Measurements from ENCODE around the gene MYL7. TPM values are rescaled to one million over a fixed set of nuclear protein-coding genes. Genes with fewer than 3 reads are reported as not detected.

Gene MYL7
- total and polyA plus RNA-seq, 9 donors, result 0.35 to 2.0 (median 1.5) TPM; not detected in 3

DNA sequence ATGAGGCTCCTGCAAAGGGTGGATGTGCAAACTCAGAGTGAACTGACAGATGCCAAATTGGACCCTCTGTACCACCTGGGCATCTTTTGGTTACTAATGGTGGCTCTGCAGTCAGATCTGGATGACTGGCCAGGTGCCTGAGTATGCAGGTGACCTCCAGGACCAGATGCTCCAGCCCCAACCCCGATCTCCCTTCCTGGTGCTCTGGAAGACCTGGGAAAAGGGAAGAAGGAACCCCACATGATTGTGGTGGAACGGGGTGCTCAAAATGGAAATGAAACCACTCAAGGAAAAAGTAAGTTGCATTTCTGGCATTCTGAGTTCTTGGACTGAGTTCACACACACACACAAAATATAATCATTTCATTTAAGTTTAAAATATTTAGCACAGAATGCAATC lies 46.8 kb downstream of the MYL7 start:
- peaks cover 18% of the 10 kb centered on the region for H3K4me1 ChIP-seq (ENCODE audit: insufficient read depth)
- TF ChIP-seq, protein P1, sequence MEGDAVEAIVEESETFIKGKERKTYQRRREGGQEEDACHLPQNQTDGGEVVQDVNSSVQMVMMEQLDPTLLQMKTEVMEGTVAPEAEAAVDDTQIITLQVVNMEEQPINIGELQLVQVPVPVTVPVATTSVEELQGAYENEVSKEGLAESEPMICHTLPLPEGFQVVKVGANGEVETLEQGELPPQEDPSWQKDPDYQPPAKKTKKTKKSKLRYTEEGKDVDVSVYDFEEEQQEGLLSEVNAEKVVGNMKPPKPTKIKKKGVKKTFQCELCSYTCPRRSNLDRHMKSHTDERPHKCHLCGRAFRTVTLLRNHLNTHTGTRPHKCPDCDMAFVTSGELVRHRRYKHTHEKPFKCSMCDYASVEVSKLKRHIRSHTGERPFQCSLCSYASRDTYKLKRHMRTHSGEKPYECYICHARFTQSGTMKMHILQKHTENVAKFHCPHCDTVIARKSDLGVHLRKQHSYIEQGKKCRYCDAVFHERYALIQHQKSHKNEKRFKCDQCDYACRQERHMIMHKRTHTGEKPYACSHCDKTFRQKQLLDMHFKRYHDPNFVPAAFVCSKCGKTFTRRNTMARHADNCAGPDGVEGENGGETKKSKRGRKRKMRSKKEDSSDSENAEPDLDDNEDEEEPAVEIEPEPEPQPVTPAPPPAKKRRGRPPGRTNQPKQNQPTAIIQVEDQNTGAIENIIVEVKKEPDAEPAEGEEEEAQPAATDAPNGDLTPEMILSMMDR (IDR thresholded peaks at IDR 0.05), result no peak
- no peak for TF ChIP-seq EP300 (IDR thresholded peaks at IDR 0.05)
- no peak for TF ChIP-seq POLR2A (IDR thresholded peaks at IDR 0.05)
- H3K27me3 ChIP-seq, result no peaks in the 10 kb centered on the region
- intact Hi-C loops (cut with DNase I), result no loop called here
- peak overlapping the region in 1 of 2 donors; percentile 38 for H3K27ac ChIP-seq
- DNase-seq, result no peak
- H3K4me3 ChIP-seq, result no peak overlapping the region
- 5 to 11% (median 8%) methylated on average over 2 of the region's 2 CpGs for WGBS, 3 donors
- no peaks in the 10 kb centered on the region for H3K36me3 ChIP-seq
- no peaks in the 10 kb centered on the region for H3K9me3 ChIP-seq

DNA sequence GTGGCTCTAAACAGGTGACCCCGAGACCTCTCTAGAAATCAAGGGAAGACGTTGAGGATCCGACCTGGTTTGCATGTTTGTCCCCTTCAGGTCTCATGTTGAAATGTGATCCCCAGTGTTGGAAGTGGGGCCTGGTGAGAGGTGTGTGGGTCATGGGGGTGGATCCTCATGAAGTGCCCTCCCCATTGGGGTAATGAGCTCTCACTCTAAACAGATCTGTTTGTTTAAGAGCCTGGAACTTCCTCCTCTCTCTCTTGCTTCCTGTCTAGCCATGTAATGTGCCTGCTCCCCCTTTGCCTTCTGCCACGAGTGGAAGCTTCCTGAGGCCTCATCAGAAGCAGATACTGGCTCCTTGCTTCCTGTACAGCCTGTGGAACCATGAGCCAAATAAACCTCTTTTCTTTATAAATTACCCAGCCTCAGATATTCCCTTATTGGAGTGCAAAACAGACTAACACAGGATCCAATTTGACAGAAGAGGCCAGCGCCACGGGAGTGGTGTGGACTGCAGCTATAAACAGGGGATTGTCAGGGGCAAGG lies 48.0 kb downstream of the MYL7 start:
- Histone ChIP-seq H3K9me3 (no peaks in the 10 kb centered on the region), H3K36me3 (no peaks in the 10 kb centered on the region), H3K27me3 (no peaks in the 10 kb centered on the region), H3K27ac (no peak overlapping the region), H3K4me3 (no peak overlapping the region), H3K4me1 (ENCODE audit: insufficient read depth) (peaks cover 24% of the 10 kb centered on the region)
- TF ChIP-seq, protein P1 (IDR thresholded peaks at IDR 0.05), result no peak
- no peak for TF ChIP-seq POLR2A (IDR thresholded peaks at IDR 0.05)
- TF ChIP-seq EP300 (IDR thresholded peaks at IDR 0.05), result no peak
- WGBS, 3 donors, result 86 to 89% (median 88%) methylated on average over 6 of the region's 6 CpGs
- intact Hi-C loops (cut with DNase I), result no loop called here
- DNase-seq, result no peak

Small RNA genes lying within 50 kb of the gene (small RNA-seq; reads per million reads assigned to genes)
- gene RNA5SP230, result not detected

Other genes starting within 250 kb of the MYL7 start
- gene URGCP, start 234.7 kb downstream of the MYL7 start, total RNA-seq, result 10 to 100 TPM; 20.9 to 41.0 (median 38.8) TPM
- gene URGCP, start 234.7 kb downstream of the MYL7 start, polyA plus RNA-seq, result 10 to 100 TPM; 19.3 to 55.1 TPM
- gene UBE2D4, start 214.9 kb downstream of the MYL7 start, total RNA-seq, result 10 to 100 TPM in 6 of 7 donors, 1 to 10 TPM in 1; 9.1 to 24.8 (median 19.1) TPM
- 10 to 100 TPM in 1 of 2 donors, 1 to 10 TPM in 1; 9.9 to 32.1 TPM for gene UBE2D4, start 214.9 kb downstream of the MYL7 start, polyA plus RNA-seq
- gene SPDYE1, start 143.4 kb downstream of the MYL7 start, total RNA-seq, result under 1 TPM in 3 of 7 donors, not detected in 4; 0.10 to 0.17 (median 0.13) TPM
- gene SPDYE1, start 143.4 kb downstream of the MYL7 start, polyA plus RNA-seq, result under 1 TPM in 1 of 2 donors, not detected in 1; 0.02 TPM
- 10 to 100 TPM; 56.3 to 91.1 (median 70.2) TPM for gene DBNL, start 96.6 kb downstream of the MYL7 start, total RNA-seq
- 10 to 100 TPM; 22.0 to 57.7 TPM for gene DBNL, start 96.6 kb downstream of the MYL7 start, polyA plus RNA-seq
- 1 to 10 TPM in 4 of 7 donors, under 1 TPM in 1, not detected in 2; 0.72 to 3.2 (median 1.9) TPM for gene PGAM2, start 75.8 kb downstream of the MYL7 start, total RNA-seq
- 1 to 10 TPM in 1 of 2 donors, under 1 TPM in 1; 0.40 to 1.7 TPM for gene PGAM2, start 75.8 kb downstream of the MYL7 start, polyA plus RNA-seq
- 10 to 100 TPM; 20.9 to 37.3 (median 30.2) TPM for gene POLM, start 58.8 kb downstream of the MYL7 start, total RNA-seq
- gene POLM, start 58.8 kb downstream of the MYL7 start, polyA plus RNA-seq, result 10 to 100 TPM in 1 of 2 donors, 1 to 10 TPM in 1; 5.1 to 24.7 TPM
- 100 to 1,000 TPM; 137 to 563 (median 327) TPM for gene AEBP1, start 37.0 kb downstream of the MYL7 start, total RNA-seq
- 100 to 1,000 TPM; 240 to 283 TPM for gene AEBP1, start 37.0 kb downstream of the MYL7 start, polyA plus RNA-seq
- 100 to 1,000 TPM in 2 of 7 donors, 10 to 100 TPM in 5; 42.4 to 118 (median 76.9) TPM for gene POLD2, start 17.8 kb downstream of the MYL7 start, total RNA-seq
- 10 to 100 TPM; 35.3 to 63.5 TPM for gene POLD2, start 17.8 kb downstream of the MYL7 start, polyA plus RNA-seq
- gene GCK, start 48.1 kb upstream of the MYL7 start, total RNA-seq, result 1 to 10 TPM in 5 of 7 donors, under 1 TPM in 2; 0.75 to 2.9 (median 1.3) TPM
- 1 to 10 TPM in 1 of 2 donors, under 1 TPM in 1; 0.48 to 2.7 TPM for gene GCK, start 48.1 kb upstream of the MYL7 start, polyA plus RNA-seq
- 10 to 100 TPM; 22.2 to 68.0 (median 40.5) TPM for gene YKT6, start 59.6 kb upstream of the MYL7 start, total RNA-seq
- gene YKT6, start 59.6 kb upstream of the MYL7 start, polyA plus RNA-seq, result 10 to 100 TPM; 28.1 to 67.3 TPM
- 1 to 10 TPM in 1 of 7 donors, under 1 TPM in 4, not detected in 2; 0.24 to 1.4 (median 0.45) TPM for gene CAMK2B, start 184.3 kb upstream of the MYL7 start, total RNA-seq
- under 1 TPM; 0.22 to 0.48 TPM for gene CAMK2B, start 184.3 kb upstream of the MYL7 start, polyA plus RNA-seq